GM12878 (cell line): ENCODE measurements around the gene EPHA10. TPM values are rescaled to one million over a fixed set of nuclear protein-coding genes. Genes with fewer than 3 reads are reported as not detected.
A peak's percentile ranks its signal among the peaks of the same experiment; 100 is the strongest.

Source experiments
- ATAC-seq: fragments of 200-7000 bp; cut with Tn5 transposase; 3 replicates; pipeline ENCODE4 v1.9.1; 2020; ENCODE audit warnings: mild to moderate bottlenecking, moderate library complexity
- BruUV-seq: library from RNA; stranded (reverse); fragments of 400-500 nt; replicated peaks from 2 replicates; lab custom pipeline; 2021; lab: Mats Ljungman, UMichigan
- CTCF ChIA-PET: fragments of 300-600 bp; sonication (Branson Sonifier 250); formaldehyde crosslinking; extraction: SDS; loops from one replicate; lab custom pipeline; 2021; ENCODE audit warnings: inconsistent platforms; lab: Yijun Ruan, JAX
- POLR2A ChIA-PET: fragments of 350-600 bp; formaldehyde crosslinking; extraction: SDS; loops from one replicate; lab custom pipeline; 2021; ENCODE audit warnings: inconsistent platforms; lab: Charles Lee
- RAD21 ChIA-PET: fragments of 300-600 bp; sonication (Branson Sonifier 250); formaldehyde crosslinking; loops from one replicate; lab custom pipeline; 2023; ENCODE audit warnings: antibody characterized with exemption; ENCODE audit not compliant: unreplicated experiment; lab: Charles Lee
- SMC1A ChIA-PET: fragments of 300-600 bp; sonication (Branson Sonifier 250); formaldehyde crosslinking; loops from one replicate; lab custom pipeline; 2023; ENCODE audit not compliant: unreplicated experiment, uncharacterized antibody; lab: Charles Lee
- DNase-seq: peaks from one replicate; pipeline ENCODE4 v3.0.0-alpha.2; 2011; ENCODE audit warnings: low read depth, low spot score
- FAIRE-seq: peaks from 3 replicates; lab custom pipeline; 2011; peaks lifted over from hg19 to GRCh38; lab: Jason Lieb, UNC
- H2AFZ ChIP-seq: 2 replicates; pipeline ENCODE4 v1.6.0; 2011; ENCODE audit warnings: low read depth, low read length, control low read depth; ENCODE audit not compliant: control insufficient read depth
- H3K27ac ChIP-seq: 2 replicates; pipeline ENCODE4 v1.5.1; 2011; ENCODE audit warnings: control low read depth; ENCODE audit not compliant: control insufficient read depth, insufficient read depth
- H3K27me3 ChIP-seq, 2 experiments: replicated peaks in 1 of 2; 2 replicates each; pipeline versions ENCODE4 v1.6.0 to v1.6.1; 2011; ENCODE audit warnings: low read length in 1 of 2; ENCODE audit not compliant: control insufficient read depth in 2 of 2, insufficient read depth in 2 of 2
- H3K36me3 ChIP-seq, 2 experiments: 2 replicates each; pipeline ENCODE4 v1.5.1; 2011; ENCODE audit warnings: low read length in 1 of 2; ENCODE audit not compliant: control insufficient read depth in 2 of 2, insufficient read depth in 2 of 2
- H3K4me1 ChIP-seq: 2 replicates; pipeline ENCODE4 v1.6.1; 2011; ENCODE audit warnings: mild to moderate bottlenecking, low read length, moderate library complexity, mixed read lengths; ENCODE audit not compliant: control insufficient read depth, insufficient read depth
- H3K4me2 ChIP-seq: 2 replicates; pipeline ENCODE4 v1.6.0; 2011; ENCODE audit warnings: control low read depth; ENCODE audit not compliant: control insufficient read depth, insufficient read depth
- H3K4me3 ChIP-seq: fragments of 200-600 bp; sonication (generic); 2 replicates; pipeline ENCODE4 v1.5.1; 2016
- H3K79me2 ChIP-seq: 2 replicates; pipeline ENCODE4 v1.6.0; 2011; ENCODE audit warnings: low read length; ENCODE audit not compliant: control insufficient read depth, insufficient read depth
- H3K9ac ChIP-seq: 2 replicates; pipeline ENCODE4 v1.8.0; 2011; ENCODE audit warnings: low read length, control low read depth, mixed read lengths; ENCODE audit not compliant: control insufficient read depth, insufficient read depth
- H3K9me3 ChIP-seq: replicated peaks from 3 replicates; pipeline ENCODE4 v1.5.1; 2011; ENCODE audit warnings: mild to moderate bottlenecking, low read length; ENCODE audit not compliant: control insufficient read depth, insufficient read depth
- H4K20me1 ChIP-seq: 2 replicates; pipeline ENCODE4 v1.6.0; 2011; ENCODE audit not compliant: control insufficient read depth, insufficient read depth
- BRCA1 ChIP-seq: IDR thresholded peaks from 2 replicates; pipeline ENCODE4 v1.6.1; 2011; ENCODE audit warnings: low read depth, low read length, improper control_type of control experiment
- EZH2 ChIP-seq: IDR thresholded peaks from 2 replicates; pipeline ENCODE4 v1.6.1; 2012; ENCODE audit warnings: low read depth, mild to moderate bottlenecking, control low read depth, inconsistent platforms, low read length, borderline replicate concordance; ENCODE audit not compliant: control insufficient read depth
- FOXM1 ChIP-seq: IDR thresholded peaks from 2 replicates; pipeline ENCODE4 v1.6.1; 2012; ENCODE audit warnings: low read depth, mild to moderate bottlenecking, inconsistent platforms, low read length, moderate library complexity
- LARP7 ChIP-seq: fragments of 450-650 bp; IDR thresholded peaks from 2 replicates; pipeline ENCODE4 v1.6.1; 2017; ENCODE audit warnings: mild to moderate bottlenecking
- MTA2 ChIP-seq: fragments of 450-650 bp; IDR thresholded peaks from 2 replicates; pipeline ENCODE4 v1.6.1; 2016; ENCODE audit warnings: low read depth, mild to moderate bottlenecking, moderate library complexity
- NBN ChIP-seq: fragments of 450-650 bp; IDR thresholded peaks from 2 replicates; pipeline ENCODE4 v1.6.1; 2016
- NR2C2 ChIP-seq: IDR thresholded peaks from 2 replicates; pipeline ENCODE4 v1.6.1; 2011; ENCODE audit warnings: borderline replicate concordance, low read depth; ENCODE audit not compliant: control insufficient read depth, insufficient read length
- POLR2A ChIP-seq: IDR thresholded peaks from 2 replicates; pipeline ENCODE4 v1.6.1; 2011; ENCODE audit warnings: low read depth, mild to moderate bottlenecking, low read length
- POLR2AphosphoS5 ChIP-seq: IDR thresholded peaks from 2 replicates; pipeline ENCODE4 v1.6.1; 2011; ENCODE audit warnings: mild to moderate bottlenecking, low read length, inconsistent platforms
- RELA ChIP-seq: fragments of 450-650 bp; IDR thresholded peaks from 2 replicates; pipeline ENCODE4 v1.8.0; 2014; ENCODE audit warnings: borderline replicate concordance; ENCODE audit not compliant: partially characterized antibody
- SP1 ChIP-seq: IDR thresholded peaks from one replicate; pipeline ENCODE4 v1.6.1; 2011; ENCODE audit warnings: low read depth, low read length
- TARDBP ChIP-seq: IDR thresholded peaks from 2 replicates; pipeline ENCODE4 v1.6.1; 2016; ENCODE audit warnings: borderline replicate concordance
- TCF3 ChIP-seq: IDR thresholded peaks from 2 replicates; pipeline ENCODE4 v1.6.1; 2012; ENCODE audit warnings: low read depth, mild to moderate bottlenecking, low read length, borderline replicate concordance; ENCODE audit not compliant: insufficient read depth
- ZBTB33 ChIP-seq: fragments of 450-650 bp; IDR thresholded peaks from 2 replicates; pipeline ENCODE4 v1.6.1; 2017; ENCODE audit warnings: mild to moderate bottlenecking
- WGBS: methylation state at CpG from one replicate; pipeline ENCODE4 v1.1.6; 2016; ENCODE audit warnings: low lambda C conversion rate; ENCODE audit not compliant: insufficient replicate concordance, insufficient coverage; ENCODE audit errors: missing lambda C conversion rate; 5-methylcytosine and 5-hydroxymethylcytosine counted together
- in situ Hi-C: fragments of 300-500 bp; cut with MboI; formaldehyde crosslinking; loops from 9 replicates; pipeline ENCODE4 v1.14.3; 2018; ENCODE audit warnings: mixed read lengths
- intact Hi-C: fragments of 100-400 bp; cut with micrococcal nuclease; formaldehyde crosslinking; loops from one replicate; pipeline ENCODE4 v1.14.2; 2022; ENCODE audit not compliant: unreplicated experiment
- polyA plus RNA-seq, 11 experiments: library from polyadenylated mRNA; depleted of rRNA in 4 of 11; unstranded in 6 of 11; stranded (reverse) in 5 of 11; fragments of >200 nt; fragmentation: Nextera tagmentation in 4 of 11; fragmentation: Illumina TruSeq in 1 of 11; extraction: Ambion mirVana in 4 of 11; extraction: Trizol in 1 of 11; gene quantifications; 1 replicate in 1 of 11; 2 replicates in 10 of 11; pipeline versions ENCODE4 v1.2.1 to v1.2.3, GENCODE V29; 2011 to 2016; ENCODE audit warnings: inconsistent platforms in 2 of 11, missing spikeins in 2 of 11, low read depth in 1 of 11
- total RNA-seq, 4 experiments: library from RNA; depleted of rRNA in 3 of 4; stranded (reverse); fragments of >200 nt in 3 of 4; fragmentation: Illumina TruSeq in 1 of 4; extraction: Trizol in 1 of 4; gene quantifications; 2 replicates each; pipeline versions ENCODE4 v1.2.1 to v1.2.3, GENCODE V29; 2013 to 2021
- TF ChIP-seq, protein P1 (sequence below): fragments of 450-650 bp; IDR thresholded peaks from 2 replicates; pipeline ENCODE4 v1.6.1; 2017; ENCODE audit warnings: borderline replicate concordance
- TF ChIP-seq, protein P2 (sequence below): fragments of 450-650 bp; conservative IDR thresholded peaks from 2 replicates; pipeline ENCODE4 v1.6.1; 2017; ENCODE audit warnings: mild to moderate bottlenecking, moderate library complexity

EPHA10 gene
- total and polyA plus RNA-seq, 10 of the 15 experiments (the other 5 are each of a cell fraction or from before 2014, with no cell fraction given), result 0.05 to 0.06 TPM; not detected in 8

DNA sequence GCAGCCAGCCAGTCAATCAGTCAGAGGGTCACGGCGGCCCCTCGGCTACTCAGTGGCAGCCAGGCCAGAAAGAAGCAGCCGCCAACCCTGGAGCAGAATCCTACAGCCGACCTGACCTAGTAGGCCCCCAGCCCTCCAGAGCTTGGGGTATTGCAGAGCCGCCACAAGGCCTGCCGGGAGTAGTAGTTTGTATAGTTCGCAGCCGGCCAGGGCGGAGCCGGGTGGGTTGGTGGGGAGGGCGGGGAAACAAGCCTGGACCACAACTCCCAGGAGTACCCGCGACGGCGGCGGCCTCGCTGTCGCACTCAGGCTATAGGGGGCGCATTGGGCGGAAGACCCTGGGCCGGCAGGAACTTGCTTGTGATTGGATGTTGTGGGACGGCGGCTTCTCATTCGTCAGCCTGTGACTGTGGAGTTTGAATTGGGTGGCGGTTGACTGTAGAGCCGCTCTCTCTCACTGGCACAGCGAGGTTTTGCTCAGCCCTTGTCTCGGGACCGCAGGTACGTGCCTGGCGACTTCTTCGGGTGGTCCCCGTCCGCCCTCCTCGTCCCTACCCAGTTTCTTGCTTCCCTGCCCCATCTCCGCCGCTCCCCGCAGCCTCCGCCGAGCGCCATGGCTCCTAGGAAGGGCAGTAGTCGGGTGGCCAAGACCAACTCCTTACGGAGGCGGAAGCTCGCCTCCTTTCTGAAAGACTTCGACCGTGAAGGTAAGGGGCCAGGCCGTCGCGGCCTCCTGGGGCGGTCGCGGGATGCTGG is 72.7 kb downstream of the EPHA10 start, which contains the start of gene CDCA8 (continued):
- TF ChIP-seq FOXM1 (no peak), POLR2AphosphoS5 (peak; percentile 83), TCF3 (no peak)
- TF ChIP-seq, all 136 proteins: peak for 45

GRCh38 chr1:37691497-37692077 is 73.3 kb downstream of the EPHA10 start:
- H2AFZ ChIP-seq, result peak overlapping the region; percentile 91
- peak overlapping the region; percentile 48 for H3K27ac ChIP-seq
- H3K4me3 ChIP-seq, result peak overlapping the region; percentile 84
- H3K27me3 ChIP-seq, result no peaks in the 10 kb centered on the region
- SMC1A ChIA-PET, result interaction anchor here (1.1 to 2.4 kb wide), 3 partner anchors 162 to 216 kb away, joined by 3 to 9 read pairs (median 6); partner anchors contain the start of gene MTF1
- ATAC-seq (peak; percentile 24), FAIRE-seq (no peak), DNase-seq (no peak)
- in situ Hi-C loops (loop anchor here (5.0 kb wide), 1 partner anchor 166 kb away; the partner anchor contains the start of gene MTF1), intact Hi-C loops (loop anchor here (1.0 to 5.0 kb wide), 5 partner anchors 117 to 481 kb away; partner anchors contain the start of genes MTF1, SF3A3, YRDC and ZC3H12A)
- peaks cover 12% of the 10 kb centered on the region for H3K4me1 ChIP-seq
- no peaks in the 10 kb centered on the region for H4K20me1 ChIP-seq
- H3K79me2 ChIP-seq, result peaks cover 46% of the 10 kb centered on the region
- H3K36me3 ChIP-seq, result peaks cover 0 to 10% of the 10 kb centered on the region in 2 experiments; a peak in 2 of 4 replicates
- RAD21 ChIA-PET, result interaction anchor here (0.9 to 3.5 kb wide), 6 partner anchors 10 to 237 kb away, joined by 3 to 17 read pairs (median 3); partner anchors contain the start of genes MTF1 and SNIP1
- peak overlapping the region; percentile 68 for H3K9ac ChIP-seq
- WGBS, result 3% methylated on average over 45 of the region's 45 CpGs
- CTCF ChIA-PET, result interaction anchor here (0.5 to 21.1 kb wide), 10 partner anchors 8 to 774 kb away, joined by 3 to 521 read pairs (median 4); partner anchors contain the start of genes GNL2 and MTF1
- POLR2A ChIA-PET, result interaction anchor here (0.5 to 2.1 kb wide), 6 partner anchors 9 to 398 kb away, joined by 3 to 11 read pairs (median 4); partner anchors contain the start of gene YRDC
- BruUV-seq, result no TSS peak
- H3K9me3 ChIP-seq, result no peaks in the 10 kb centered on the region
- H3K4me2 ChIP-seq, result peak overlapping the region; percentile 75
- TF ChIP-seq ZBTB33, result no peak
- TF ChIP-seq POLR2A, result peak; percentile 17; the same call in 1 of the 2 replicates
- TF ChIP-seq RELA, result peak; percentile 6
- TF ChIP-seq LARP7, result peak; percentile 58; the same call in 1 of the 2 replicates
- no peak for TF ChIP-seq EZH2
- TF ChIP-seq, protein P1, sequence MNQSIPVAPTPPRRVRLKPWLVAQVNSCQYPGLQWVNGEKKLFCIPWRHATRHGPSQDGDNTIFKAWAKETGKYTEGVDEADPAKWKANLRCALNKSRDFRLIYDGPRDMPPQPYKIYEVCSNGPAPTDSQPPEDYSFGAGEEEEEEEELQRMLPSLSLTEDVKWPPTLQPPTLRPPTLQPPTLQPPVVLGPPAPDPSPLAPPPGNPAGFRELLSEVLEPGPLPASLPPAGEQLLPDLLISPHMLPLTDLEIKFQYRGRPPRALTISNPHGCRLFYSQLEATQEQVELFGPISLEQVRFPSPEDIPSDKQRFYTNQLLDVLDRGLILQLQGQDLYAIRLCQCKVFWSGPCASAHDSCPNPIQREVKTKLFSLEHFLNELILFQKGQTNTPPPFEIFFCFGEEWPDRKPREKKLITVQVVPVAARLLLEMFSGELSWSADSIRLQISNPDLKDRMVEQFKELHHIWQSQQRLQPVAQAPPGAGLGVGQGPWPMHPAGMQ, result no peak
- TF ChIP-seq BRCA1, result no peak
- TF ChIP-seq SP1, result no peak
- no peak for TF ChIP-seq MTA2
- TF ChIP-seq, protein P2, sequence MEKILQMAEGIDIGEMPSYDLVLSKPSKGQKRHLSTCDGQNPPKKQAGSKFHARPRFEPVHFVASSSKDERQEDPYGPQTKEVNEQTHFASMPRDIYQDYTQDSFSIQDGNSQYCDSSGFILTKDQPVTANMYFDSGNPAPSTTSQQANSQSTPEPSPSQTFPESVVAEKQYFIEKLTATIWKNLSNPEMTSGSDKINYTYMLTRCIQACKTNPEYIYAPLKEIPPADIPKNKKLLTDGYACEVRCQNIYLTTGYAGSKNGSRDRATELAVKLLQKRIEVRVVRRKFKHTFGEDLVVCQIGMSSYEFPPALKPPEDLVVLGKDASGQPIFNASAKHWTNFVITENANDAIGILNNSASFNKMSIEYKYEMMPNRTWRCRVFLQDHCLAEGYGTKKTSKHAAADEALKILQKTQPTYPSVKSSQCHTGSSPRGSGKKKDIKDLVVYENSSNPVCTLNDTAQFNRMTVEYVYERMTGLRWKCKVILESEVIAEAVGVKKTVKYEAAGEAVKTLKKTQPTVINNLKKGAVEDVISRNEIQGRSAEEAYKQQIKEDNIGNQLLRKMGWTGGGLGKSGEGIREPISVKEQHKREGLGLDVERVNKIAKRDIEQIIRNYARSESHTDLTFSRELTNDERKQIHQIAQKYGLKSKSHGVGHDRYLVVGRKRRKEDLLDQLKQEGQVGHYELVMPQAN, result peak; percentile 35; the same call in 1 of the 2 replicates
- no peak for TF ChIP-seq TARDBP
- no peak for TF ChIP-seq NR2C2
- TF ChIP-seq NBN, result 0 out of 2 replicates have a peak, but pooled peaks have one; percentile 9
